A172 (cell line): ENCODE data around the gene CMIP. TPM values are rescaled to one million over a fixed set of nuclear protein-coding genes. Genes with fewer than 3 reads are reported as not detected.

Experiments used
- DNase-seq: peaks from one replicate; pipeline ENCODE4 v3.0.0-alpha.2; 2015; ENCODE audit warnings: low spot score
- total RNA-seq: library from RNA; depleted of rRNA; stranded (reverse); fragments of >200 nt; shearing (Covaris generic); gene quantifications from 2 replicates; pipeline ENCODE4 v1.2.3, GENCODE V29; 2014

The CMIP gene
- total RNA-seq, 1 experiment from 2014 or later, result 5.9 TPM

DNA sequence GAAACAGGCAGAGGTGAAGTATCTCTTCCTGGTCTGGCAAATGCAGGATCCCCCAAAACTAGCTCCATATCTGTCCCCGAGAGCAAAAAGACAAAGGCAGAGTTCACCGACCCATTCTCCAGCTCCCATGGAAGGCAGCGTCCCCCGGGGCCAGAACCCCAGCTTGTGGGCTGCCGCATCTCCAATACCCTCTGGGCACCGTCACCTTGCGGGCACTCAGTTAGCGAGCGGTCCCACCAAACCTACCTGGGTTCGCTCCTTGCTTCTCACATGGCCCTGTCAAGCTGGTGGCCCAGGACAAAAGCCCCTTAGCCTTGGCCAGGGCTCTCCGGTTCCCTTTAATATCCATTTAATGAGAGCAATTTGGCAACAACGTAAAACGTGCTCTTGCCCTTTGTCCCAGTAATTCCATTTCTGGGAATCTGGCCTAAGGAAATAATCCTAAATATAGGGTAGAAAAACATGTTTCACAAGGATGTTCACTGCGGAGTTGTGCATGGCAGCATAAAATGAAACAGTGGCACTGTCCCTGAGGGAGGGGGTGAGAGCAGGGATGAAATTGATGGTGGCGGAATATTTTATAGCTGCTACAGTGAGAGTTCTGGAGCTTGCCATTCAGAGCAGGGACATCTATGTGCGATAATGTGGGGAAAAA, 157.1 kb downstream of the CMIP start:
- DNase-seq, result no peak

DNA sequence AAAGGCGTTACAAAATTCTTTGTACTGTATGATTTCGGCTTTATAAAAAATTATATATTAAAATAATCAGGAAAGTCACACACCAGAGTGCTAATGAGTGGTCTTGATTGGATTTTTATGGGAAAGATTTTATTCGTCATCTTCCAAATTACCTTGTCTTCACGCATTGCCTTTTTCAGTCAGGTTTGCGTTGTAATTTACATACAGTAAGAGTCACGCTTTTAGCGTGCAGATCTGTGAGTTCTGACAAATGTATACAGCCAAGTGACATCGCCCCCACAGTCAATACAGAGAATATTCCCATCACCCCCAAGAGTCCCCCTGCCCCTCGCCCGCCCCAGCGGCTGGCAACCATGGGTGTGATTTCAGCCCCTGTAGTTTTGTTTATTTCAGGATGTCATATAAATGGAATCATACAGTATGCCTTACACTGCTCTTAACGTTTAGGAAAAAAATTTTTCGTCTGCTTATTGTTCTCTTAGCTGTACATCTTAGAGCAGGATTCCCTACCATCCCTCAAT, 157.7 kb downstream of the CMIP start:
- no peak for DNase-seq

DNA sequence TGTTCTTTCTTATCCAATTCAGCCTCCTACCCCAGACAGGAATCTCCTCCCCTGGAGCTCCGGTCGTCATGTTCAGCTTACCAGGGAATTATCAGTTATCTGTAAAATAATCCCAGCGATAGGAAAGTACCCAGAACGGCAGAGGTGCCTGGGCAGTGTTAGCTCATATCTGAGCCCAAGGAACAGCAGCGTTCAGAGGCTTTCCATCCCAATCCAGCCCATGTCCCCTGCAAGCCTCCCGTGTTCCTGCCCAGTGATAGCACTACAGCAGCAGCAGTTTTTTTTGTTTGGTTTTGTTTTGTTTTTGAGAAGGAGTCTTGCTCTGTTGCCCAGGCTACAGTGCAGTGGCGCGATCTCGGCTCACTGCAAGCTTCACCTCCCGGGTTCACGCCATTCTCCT, 158.2 kb downstream of the CMIP start:
- DNase-seq, result no peak

DNA sequence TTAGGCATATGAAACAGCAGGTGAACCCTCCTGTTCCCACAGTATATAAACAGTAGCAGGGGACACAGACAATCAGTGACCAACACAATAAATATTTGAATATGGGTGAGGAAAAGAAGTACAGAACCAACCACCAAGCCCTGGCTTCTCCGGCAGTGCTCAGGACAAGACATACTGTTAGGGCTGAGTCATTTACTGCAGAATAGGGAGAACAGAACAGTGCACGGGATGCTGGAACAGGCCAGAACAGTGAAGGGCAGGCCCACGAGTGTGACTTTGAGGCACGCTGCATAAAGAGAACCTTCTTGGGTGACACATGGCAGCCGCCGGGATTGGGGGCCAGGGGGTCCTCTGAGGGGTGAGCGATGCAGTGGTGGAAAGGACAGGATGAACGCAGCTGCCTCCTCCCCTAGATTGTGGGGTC, 160.4 kb downstream of the CMIP start:
- peak; percentile 72 for DNase-seq

- DNase-seq, result no peak
Measured at GRCh38 chr16:81606039-81606438, 161.4 kb downstream of the CMIP start.

- DNase-seq, result no peak
Measured at GRCh38 chr16:81607006-81607405, 162.4 kb downstream of the CMIP start.

- no peak for DNase-seq
Measured at GRCh38 chr16:81607805-81608522, 163.4 kb downstream of the CMIP start.

GRCh38 chr16:81608523-81609209, 164.1 kb downstream of the CMIP start:
- DNase-seq, result no peak

DNA sequence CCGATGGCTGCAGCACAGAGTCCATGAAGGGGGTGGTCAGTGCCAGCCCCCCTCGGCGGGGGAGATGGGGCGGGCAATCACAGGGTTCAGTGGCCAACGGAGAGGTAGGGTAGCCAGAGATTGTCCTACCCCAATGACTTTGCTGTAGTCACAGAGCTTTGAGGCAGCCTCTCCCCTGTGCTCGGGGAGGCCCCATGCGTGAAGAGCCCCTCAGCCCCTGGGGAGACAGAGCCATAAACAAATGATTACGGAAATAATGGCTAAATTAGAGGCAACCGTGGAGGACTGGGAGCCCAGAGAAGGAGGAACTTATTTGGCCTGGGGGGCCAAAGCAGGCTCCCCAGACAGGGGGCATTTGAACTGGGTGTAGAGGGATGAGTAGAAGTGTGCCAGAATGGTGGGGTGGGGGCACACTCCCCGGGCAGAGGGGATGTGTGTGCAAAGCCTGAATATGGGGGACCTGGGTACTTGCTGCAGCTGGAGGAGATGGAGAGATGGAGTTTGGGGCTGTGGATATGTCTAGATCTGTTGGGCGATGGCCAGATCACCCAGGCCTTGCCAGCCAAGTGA, 164.8 kb downstream of the CMIP start:
- no peak for DNase-seq

GRCh38 chr16:81610144-81610842, 165.7 kb downstream of the CMIP start:
- peak; percentile 57 for DNase-seq

- DNase-seq, result no peak
Measured at GRCh38 chr16:81610936-81611335, 166.3 kb downstream of the CMIP start.

DNA sequence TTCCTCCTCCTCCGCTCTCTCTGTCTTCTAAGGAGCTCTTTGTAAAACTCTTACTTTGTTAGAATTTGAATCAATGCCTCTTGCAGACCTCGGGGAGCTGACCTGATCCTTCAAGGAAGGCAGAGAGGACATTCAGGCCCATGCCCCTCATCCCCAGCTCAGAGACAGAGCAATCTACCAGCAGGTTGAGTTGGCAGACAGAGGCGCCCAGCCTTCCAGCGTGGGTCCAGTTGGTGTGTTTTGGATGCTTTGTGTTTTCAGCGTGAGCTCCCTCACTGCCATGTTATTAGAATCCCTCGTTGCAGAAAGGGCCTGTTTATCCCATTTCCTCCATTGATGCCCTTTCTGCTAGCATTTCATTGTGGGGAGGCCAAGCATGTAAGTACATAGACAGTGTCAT, 167.1 kb downstream of the CMIP start:
- DNase-seq, result no peak

DNA sequence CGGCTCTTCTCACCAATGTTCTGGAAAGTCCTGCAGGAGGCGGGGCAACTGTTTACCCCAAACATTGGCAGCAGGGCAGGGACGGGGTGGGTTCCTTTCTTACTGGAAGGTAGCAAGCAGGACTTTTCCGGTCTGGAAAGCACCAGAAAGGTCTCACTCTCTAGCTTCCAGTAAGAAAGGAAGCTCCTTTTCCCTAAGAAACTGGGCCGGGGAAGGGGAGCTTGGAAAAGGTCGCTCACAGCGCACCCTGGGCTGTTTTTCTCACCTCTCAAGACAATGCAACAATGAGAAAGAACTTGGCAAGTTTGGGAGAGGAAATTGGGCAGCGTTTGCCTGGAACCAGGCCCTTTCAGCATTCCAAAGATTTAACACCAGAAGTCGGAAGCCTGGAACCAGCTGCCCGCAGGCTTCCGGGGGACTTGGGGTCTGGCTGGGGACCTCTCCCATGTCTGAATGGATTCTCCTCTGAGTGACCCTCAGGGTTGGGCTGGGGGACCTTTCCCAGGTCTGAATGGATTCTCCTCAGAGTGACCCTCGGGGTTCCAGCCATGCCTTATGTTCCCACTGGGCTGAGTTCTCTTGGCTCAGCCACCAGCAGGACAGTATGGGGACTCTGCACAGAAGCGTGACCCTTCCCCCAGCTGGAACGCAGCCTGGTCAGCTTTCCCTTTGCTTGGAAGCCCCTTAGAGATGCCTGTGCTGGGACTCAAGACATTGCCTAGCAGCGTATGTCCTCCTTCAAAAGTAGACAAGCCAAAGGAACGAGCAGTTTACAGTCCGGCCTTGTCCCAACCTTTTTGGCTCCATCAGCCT, 167.9 kb downstream of the CMIP start:
- no peak for DNase-seq

DNA sequence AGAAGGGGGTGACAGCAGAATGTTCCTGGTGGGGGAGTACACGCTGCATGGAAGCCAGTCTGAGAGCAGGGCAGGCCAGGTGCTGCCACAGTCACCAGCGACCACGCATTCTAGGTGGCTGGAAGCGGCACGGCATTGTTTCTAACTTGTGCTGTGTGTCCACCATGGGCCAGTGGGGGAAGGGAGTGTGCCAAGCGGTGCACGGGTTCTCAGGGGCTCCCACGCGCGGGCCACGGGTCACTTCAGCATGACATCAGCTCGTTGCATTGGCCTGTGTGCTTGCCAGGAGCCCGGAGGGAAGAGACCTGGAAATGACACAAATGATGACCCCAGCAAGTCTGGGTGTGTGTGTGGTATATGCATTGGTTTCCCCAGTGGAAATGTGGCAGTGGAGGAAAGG, 169.6 kb downstream of the CMIP start:
- no peak for DNase-seq

DNA sequence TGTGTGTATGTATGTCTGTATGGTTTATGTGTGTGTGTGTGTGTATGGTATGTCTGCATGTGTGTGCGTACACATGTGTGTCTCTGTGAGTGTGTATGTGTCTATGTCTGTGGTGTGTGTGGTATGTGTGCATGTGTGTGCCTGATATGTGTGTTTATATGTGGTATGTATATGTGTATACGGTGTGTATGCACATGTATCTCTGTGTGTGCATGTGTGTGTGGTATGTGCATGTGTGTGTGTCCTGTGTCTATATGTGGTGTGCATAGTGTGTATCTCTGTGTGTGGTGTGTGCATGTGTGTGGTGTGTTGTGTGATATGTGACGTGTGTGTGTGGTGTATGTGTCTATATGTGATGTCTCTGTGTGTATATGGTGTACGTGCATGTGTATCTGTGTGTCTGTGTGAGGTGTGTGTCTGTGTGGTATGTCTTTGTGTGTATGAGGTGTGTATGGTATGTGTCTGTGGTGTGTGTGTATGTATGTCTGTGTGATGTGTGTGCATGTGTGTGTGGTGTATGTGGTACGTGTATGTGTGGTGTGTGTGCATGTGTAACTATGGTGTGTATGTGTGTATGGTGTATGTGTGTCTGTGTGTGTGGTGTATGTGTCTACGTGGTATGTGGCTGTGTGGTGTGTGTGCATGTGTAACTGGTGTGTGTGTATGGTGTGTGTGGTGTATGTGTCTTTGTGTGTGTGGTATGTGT, 170.2 kb downstream of the CMIP start:
- no peak for DNase-seq

GRCh38 chr16:81615411-81615810, 170.8 kb downstream of the CMIP start:
- DNase-seq, result no peak

DNA sequence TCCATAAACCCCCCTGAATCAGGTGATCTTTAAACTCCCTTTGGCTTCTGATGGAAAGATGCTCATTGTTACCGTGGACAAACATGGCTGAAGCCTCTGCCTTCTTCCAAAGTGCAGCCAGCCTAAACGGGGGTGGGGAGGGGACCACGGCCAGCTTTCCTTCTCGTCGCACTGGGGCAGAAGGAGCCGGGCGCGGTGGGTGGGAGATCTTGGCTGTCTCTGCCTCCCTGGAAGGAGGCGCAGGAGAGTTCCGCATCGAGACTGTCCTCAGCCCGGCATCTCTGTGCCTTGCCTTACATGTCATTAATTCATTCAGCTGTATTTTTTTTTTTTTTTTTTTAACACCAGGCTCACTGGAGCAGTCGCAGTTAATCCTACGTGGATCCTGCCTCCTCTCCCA, 171.2 kb downstream of the CMIP start:
- DNase-seq, result no peak

DNA sequence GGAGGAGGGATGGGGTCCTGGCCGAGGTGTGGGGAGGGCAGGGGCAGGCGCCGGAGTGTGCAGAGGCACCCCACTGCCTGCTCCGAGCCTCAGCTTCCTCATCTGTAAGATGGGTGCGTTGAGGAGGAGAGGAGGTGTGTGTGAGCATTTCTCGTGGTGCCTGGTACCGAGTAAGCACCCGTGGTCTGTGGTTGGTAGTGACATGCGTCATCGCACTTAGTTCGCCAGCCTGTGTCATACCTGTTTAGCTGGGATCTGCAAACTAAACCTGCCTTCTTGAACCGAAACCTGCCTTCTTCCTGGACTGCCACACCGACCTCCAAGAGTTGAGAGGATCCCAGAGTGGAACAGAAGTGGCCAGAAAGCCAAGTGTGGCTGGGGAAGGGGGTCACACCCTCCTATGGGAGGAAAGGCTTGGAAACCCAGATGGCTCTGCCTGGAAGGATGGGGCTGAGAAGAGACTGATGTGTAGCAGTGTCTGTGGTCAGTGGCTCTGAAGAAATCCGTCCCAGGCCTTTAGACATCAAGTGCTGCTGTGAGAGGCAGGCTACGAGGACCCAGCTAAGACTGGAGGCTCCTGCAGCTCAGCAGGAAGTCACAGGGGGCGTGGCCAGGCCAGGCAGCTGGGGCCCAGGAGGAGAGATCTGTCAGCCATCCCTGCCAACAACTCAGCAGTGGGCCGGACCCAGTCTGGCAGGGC, 171.9 kb downstream of the CMIP start:
- peak; percentile 55 for DNase-seq

DNA sequence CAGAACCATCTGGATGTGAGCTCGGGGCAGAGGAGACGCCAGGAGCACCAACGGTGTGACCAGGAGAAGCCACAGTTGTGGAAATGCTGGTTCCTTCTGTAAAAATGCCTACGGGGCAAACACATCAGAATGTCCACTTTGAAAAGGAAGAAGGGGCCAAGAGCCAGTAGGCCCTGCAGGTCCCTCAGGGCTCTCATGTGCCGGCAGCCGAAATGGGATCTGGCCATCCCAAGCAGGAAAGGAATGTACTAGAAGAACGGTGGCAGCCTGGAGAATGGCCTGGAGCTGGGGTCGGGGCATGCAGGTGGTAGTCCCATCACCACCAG, 172.4 kb downstream of the CMIP start:
- DNase-seq, result no peak

GRCh38 chr16:81618187-81618586, 173.6 kb downstream of the CMIP start:
- DNase-seq, result no peak
